Measurements from ENCODE around the gene NR3C1.

DNA sequence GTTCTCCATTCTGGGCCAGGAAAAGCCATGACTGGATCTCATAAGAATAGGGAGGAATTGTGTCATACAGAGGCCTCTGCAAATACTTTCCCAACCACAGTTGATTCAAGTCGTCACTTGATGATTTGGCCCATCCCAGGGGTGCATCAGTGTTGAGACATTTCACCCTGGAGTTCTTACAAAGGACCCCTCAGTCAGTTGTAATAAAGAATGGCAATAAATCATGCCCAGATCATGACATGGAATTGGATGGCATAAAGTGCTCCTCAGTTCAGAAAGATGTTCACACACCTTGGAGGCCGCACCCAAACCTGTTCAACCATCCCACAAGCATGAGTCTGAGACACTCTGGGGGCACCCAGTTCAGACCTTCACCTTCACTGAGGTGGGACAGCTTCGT, 168.1 kb downstream of the NR3C1 start:
- no peak for TF ChIP-seq FOXM1 (IDR thresholded peaks at IDR 0.05; ENCODE audit: borderline replicate concordance)
- no peak for TF ChIP-seq FOXA1 (IDR thresholded peaks at IDR 0.05)
- no peak for TF ChIP-seq FOXK2 (IDR thresholded peaks at IDR 0.05)
- no peak for TF ChIP-seq SP1 (IDR thresholded peaks at IDR 0.05)
- TF ChIP-seq CTBP1 (IDR thresholded peaks at IDR 0.05; ENCODE audit: borderline replicate concordance) = no peak
- TF ChIP-seq ZNF384 (IDR thresholded peaks at IDR 0.05) = no peak
- TF ChIP-seq L3MBTL2 (conservative IDR thresholded peaks at IDR 0.05) = no peak
- TF ChIP-seq BHLHE40 (IDR thresholded peaks at IDR 0.05; ENCODE audit: borderline replicate concordance) = no peak
- no peak for TF ChIP-seq SUZ12 (IDR thresholded peaks at IDR 0.05)
- no peak for TF ChIP-seq NFRKB (IDR thresholded peaks at IDR 0.05)
- no peak for TF ChIP-seq HDGF (IDR thresholded peaks at IDR 0.05; ENCODE audit: borderline replicate concordance)
- TF ChIP-seq ELF4 (IDR thresholded peaks at IDR 0.05) = no peak
- no peak for TF ChIP-seq TARDBP (IDR thresholded peaks at IDR 0.05)
- TF ChIP-seq ARNT (IDR thresholded peaks at IDR 0.05) = no peak

All from HEK293T (cell line).